Stimulated activated CD8-positive, alpha-beta memory T cell treated with anti-CD3 and anti-CD28 coated beads, Interleukin-15, amount 100 ng/mL, for 48 hours (primary cell): ENCODE results near the gene NANOGP8.
"Not testable (repeated sequence)": the region's sequence is repeated elsewhere in the genome, so short reads cannot be mapped to it uniquely, and the experiment has no call there.

ENCODE experiments used
- DNase-seq, 2 donors: peaks; one replicate each; pipeline ENCODE4 v3.0.0-alpha.2; 2020; ENCODE audit warnings: low read depth in 2 of 2

NANOGP8 gene

GRCh38 chr15:35092846-35093245 lies 7.8 kb upstream of the NANOGP8 start:
- no peak for DNase-seq

DNA sequence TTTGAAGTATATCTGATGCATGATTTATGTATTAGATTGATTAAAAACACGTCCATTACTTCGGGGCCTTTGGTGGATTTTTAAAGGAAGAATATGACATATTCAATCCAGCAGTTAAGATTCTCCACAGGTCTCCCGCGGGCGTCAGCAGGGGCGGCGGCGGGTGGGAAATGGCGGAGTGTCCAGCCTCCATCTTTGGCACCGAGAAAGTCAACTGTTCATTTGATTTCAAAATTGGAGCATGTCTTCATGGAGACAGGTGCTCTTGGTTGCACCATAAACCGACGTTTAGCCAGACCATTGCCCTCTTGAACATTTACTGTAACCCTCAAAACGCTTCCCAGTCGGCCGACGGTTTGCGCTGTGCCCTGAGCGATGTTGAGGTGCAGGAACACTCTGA lies 7.2 kb upstream of the NANOGP8 start:
- DNase-seq, result no peak

GRCh38 chr15:35090104-35090807 lies 5.2 kb upstream of the NANOGP8 start:
- DNase-seq, result no peak

GRCh38 chr15:35089551-35089950 lies 4.5 kb upstream of the NANOGP8 start:
- no peak for DNase-seq

DNA sequence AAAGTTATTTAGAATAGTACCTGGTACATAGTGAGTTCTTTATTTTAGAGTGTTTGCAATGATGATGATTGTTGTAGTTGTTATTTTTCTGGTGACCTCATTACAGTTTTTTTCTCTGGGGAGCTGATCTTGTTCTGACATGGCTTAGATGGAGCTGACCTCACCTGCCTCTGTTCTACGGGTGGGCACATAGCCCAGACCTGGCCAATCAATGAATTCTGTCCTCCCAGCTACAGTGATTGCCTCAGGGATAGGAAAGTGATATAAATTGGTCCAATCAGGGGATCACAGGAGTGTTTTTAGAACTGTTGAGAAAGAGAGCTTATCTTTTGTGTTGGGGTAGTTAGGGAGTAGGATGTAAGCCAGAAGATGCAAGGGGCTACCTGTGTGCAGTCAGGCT lies 3.2 kb upstream of the NANOGP8 start:
- DNase-seq, result no peak

DNA sequence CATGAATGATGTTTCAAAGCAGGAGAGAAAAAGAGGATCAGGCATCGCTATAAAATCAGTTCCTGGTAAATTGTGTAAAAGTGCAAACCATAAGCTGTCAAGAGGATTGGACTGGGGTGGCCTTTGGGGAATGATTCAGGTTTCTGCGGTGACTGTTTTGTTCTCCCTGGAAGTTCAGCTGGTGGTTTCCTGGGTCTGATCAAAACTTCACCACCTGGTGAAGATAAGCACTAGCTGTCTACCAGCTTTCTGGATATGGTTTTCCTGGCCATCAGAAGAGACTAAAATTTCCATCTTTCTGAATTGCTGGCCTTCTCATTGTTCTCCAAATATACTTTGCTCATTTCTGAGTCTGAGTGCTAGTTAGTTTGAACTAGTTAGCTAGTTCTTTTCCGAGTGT lies 2.7 kb upstream of the NANOGP8 start:
- DNase-seq, result no peak

DNA sequence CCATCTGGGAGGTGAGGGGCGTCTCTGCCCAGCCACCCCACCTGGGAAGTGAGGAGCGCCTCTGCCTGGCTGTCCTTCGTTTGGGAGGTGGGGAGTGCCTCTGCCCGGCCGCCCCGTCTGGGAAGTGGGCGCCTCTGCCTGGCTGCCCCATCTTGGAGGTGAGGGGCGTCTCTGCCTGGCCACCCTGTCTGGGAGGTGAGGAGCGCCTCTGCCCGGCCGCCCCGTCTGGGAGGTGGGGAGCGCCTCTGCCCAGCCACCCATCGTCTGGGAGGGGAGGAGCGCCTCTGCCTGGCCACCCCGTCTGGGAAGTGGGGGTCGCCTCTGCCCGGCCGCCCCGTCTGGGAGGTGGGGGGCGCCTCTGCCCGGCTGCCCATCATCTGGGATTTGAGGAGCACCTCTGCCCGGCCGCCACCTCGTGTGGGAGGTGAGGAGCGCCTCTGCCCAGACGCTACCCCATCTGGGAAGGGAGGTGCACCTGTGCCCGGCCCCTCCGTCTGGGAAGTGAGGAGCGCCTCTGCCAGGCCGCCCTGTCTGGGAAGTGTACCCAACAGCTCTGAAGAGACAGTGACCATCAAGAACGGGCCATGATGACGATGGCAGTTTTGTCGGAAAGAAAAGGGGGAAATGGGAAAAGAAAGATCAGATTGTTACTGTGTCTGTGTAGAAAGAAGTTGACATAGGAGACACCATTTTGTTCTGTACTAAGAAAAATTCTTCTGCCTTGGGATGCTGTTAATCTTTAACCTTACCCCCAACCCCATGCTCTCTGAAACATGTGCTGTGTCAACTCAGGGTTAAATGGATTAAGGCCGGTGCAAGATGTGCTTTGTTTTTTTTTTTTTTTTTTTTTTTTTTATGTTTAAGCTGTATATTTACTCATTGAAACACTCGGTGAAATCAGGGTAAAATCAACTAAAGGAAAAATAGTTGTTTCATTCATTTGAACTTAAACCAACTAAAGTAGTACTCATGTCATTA lies 2.4 kb downstream of the NANOGP8 start:
- DNase-seq, result not testable (repeated sequence)

DNA sequence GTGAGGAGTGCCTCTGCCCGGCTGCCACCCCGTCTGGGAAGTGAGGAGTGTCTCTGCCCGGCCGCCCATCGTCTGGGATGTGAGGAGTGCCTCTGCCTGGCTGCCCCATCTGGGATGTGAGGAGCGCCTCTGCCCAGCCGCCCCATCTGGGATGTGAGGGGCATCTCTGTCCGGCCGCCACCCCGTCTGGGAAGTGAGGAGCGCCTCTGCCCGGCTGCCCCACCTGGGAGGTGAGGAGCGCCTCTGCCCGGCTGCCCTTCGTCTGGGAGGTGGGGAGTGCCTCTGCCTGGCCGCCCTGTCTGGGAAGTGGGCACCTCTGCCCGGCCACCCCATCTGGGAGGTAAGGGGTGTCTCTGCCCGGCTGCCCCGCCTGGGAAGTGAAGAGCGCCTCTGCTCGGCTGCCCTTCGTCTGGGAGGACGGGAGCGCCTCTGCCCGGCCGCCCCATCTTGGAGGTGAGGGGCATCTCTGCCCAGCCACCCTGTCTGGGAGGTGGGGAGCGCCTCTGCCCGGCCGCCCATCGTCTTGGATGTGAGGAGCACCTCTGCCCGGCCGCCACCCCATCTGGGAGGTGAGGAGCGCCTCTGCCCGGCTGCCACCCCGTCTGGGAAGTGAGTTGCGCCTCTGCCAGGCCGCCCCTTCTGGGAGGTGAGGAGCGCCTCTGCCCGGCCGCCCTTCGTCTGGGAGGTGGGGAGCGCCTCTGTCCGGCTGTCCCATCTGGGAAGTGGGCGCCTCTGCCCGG lies 3.3 kb downstream of the NANOGP8 start:
- not testable (repeated sequence) for DNase-seq

GRCh38 chr15:35080226-35080625 lies 4.9 kb downstream of the NANOGP8 start:
- no peak for DNase-seq

DNA sequence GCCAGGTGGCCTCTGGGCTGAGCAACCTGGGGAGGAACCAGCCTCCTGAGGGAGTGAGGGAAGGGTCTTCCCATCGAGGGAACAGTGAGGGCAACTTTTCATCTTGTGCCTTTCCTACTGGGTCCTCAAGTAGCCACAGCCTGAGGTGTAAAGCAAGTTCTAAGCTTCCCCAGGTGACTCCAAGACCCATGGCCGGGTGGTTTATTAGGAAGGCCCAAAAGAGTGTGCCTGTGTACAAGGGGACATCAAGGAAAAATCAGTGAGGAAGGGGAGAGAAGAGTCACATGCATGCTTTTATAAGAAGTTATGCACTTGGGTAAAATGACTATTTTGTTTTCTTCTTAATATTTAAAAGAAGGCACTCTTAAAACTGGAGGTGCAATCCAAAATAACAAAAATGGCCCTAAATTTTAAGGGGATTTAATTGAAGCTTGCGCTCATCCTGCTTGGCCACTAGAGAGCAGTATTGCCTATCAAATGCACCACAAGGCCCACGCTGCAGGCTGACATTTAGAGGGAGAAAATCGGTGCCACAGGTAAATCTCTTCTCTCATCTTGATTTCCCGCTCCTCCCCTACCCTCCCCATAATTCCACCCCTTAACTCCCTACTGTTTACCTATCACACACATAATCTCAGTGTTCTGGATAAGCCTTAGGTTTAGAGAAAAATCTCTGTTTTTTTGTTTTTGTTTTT lies 6.7 kb downstream of the NANOGP8 start:
- DNase-seq, result peak; percentile 1 to 3

GRCh38 chr15:35071106-35071505 lies 14.0 kb downstream of the NANOGP8 start:
- no peak for DNase-seq

DNA sequence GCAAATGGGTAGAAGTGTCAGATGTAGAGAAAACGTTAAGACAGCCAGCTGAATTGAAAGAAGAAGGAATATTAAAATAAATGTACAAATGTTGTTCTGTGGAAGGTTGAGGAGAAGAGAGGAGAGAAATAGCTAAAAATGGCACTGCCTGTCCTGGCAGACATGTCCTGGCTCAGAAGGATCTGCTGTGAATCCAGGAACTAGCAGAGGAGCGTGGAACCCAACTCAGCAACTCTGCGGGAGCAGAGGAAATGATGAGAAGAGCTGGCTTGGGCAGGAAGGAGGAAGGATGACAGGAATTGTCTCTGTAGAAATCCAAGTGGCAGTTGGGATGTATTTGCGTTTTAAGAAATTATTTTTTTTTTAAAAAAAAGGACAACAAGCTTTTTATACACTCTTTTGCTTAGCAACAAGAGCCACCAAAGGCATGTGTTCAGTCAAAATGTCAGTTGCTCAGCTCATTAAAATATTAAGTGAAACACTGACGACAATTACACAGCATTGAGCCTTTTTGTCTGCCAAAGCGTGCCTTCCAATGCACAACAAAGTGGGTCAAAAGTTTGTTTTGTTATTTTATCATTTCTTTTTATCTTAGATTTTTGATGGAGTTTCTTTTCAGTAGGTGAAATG lies 16.1 kb downstream of the NANOGP8 start:
- DNase-seq, result no peak

DNA sequence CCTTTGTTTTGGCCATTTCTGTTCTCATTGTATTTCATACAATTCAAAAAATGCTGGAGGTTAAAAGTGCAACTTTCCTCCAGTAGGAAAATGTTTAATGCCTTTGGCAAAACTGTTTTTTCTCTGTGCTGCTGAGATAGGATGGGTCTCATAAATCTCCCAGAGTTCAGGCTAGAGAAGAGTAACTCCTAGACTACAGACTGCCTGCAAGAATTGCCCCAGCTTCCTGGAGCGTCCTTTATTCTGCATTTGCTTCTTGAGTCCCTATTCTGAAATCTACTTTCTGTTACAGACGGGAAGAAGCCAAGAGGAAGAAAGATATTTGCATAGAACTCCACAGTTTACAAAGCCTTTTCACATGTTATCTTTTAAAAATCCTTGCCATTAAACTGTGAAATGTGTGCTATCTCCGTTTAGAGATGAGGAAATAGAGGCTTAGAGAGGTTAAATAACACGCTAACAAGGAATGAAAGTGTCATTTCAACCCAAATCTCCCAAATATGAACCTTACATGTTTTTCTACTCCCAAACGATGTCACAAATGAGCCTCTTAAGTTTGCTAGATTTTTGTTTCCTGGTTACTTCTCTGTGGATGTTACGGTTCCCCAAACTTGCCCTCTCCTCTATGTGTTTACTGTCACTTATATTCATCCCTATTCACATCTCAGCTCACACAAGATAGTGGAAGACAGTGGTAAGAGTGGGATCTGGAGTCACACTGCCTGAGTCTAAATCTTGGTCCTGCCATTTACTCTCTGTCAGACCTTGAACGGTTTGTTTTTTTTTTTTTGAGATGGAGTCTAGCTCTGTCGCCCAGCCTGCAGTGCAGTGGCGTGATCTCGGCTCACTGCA lies 17.4 kb downstream of the NANOGP8 start:
- DNase-seq, result no peak

DNA sequence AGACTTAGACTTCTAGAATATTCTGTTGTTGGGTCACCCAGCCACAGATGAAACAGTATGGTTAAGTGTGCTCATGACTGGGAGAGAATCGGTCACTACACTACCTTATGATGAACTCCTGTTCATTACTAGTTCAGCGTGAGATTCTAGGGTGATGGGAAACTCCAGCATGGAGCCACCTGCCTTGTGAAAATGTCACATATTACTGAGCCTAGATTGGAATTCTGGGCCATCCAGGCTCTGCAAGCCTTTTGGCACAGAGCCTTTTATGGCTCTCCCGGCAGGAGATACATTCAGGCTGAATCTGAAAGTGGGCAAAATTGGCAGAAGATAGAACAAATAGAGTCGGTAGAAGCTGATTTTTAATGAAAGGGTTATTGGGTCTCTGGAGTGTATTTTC lies 19.0 kb downstream of the NANOGP8 start:
- DNase-seq, result no peak

DNA sequence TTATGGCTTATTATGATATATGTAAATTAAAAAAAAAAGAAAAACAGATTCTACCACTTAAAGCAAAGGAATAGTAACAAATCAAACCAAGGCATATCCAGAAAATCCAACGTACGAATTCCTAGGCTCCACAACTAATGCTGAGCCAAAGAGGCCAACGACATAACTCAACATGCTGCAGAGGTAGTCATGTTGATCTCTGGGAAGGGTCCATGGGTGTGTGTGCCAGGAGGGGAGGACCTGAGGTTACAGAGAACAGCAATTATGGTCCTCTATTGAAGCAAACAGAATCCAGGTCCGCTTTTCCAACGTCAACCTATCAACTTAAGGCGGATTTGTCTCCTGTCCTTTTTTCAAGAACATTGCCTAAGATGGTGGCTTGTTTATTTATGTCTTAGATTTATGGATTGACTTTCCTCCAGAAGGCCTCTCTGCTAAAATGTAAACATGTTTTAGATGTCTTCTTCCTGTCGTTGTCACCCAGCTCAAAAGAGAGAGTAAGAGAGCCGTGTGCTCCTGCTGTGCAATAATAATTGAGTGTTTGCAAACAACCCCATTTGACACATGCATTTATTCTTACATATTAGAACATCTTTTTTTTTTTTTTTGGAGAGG lies 20.4 kb downstream of the NANOGP8 start:
- no peak for DNase-seq

GRCh38 chr15:35062738-35063099 lies 22.4 kb downstream of the NANOGP8 start:
- no peak for DNase-seq

DNA sequence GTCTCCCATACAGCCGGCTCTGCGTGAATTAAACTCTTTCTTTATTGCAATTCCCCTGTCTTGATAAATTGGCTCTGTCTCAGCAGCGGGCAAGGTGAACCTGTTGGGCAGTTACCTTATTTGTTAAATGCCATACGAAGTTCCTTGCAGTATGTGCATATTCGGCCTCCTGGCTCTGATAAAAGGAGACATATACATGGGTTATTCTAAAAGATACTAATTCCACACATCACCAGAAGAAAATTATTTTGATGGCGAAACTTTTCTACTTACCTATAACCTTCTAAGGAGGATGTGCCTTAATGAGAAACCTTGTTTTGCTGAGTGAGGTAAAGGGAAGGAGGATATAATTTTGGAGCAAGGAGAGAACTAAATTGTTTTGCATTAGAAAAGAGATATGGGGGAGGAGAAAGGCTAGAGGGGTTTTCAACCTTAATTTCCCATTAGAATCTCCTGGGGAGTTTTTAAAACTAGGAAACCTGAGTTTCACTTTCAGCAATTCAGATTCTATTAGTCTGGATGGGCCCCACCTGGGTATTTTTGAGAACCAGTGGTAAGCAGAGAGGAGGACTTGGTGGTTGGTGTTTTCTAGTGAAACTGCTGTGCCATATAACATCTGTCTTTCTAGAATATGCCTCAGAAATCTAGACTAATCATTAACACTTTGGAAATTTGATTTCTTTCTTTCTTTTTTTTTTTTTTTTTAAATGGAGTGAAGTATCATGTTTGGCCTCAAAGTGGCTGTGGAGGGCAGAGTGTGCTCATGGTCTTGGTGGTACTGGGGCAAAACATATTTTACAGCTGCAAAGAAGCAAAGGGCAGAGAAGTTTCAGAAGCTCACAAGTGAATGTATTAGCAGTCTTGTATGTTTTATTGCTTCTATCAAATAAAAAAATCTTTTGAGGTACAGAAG lies 23.0 kb downstream of the NANOGP8 start:
- DNase-seq, result no peak

GRCh38 chr15:35061161-35061824 lies 23.8 kb downstream of the NANOGP8 start:
- DNase-seq, result no peak
